Fibroblast of the aortic adventitia (primary cell): Measurements from ENCODE around the gene ATIC. TPM values are rescaled to one million over a fixed set of nuclear protein-coding genes. Genes with fewer than 3 reads are reported as not detected.

Source experiments
- DNase-seq: peaks from one replicate; pipeline ENCODE4 v3.0.0-alpha.2; 2010; ENCODE audit warnings: low read depth
- H3K4me3 ChIP-seq: 2 replicates; pipeline ENCODE4 v1.5.1; 2011; ENCODE audit warnings: low read depth, mild to moderate bottlenecking, control low read depth, low read length, moderate library complexity
- total RNA-seq: library from RNA; depleted of rRNA; stranded (reverse); fragments of >200 nt; gene quantifications from 2 replicates; pipeline ENCODE4 v1.2.3, GENCODE V29; 2012; ENCODE audit warnings: low replicate concordance
- TF ChIP-seq, protein P1 (sequence below): IDR thresholded peaks from 2 replicates; pipeline ENCODE4 v1.5.1; 2011; ENCODE audit warnings: mild to moderate bottlenecking, low read length, control low read depth, inconsistent platforms; ENCODE audit not compliant: insufficient read depth

ATIC gene
- total RNA-seq, result 24.5 and 28.0 TPM in 2 replicates

DNA sequence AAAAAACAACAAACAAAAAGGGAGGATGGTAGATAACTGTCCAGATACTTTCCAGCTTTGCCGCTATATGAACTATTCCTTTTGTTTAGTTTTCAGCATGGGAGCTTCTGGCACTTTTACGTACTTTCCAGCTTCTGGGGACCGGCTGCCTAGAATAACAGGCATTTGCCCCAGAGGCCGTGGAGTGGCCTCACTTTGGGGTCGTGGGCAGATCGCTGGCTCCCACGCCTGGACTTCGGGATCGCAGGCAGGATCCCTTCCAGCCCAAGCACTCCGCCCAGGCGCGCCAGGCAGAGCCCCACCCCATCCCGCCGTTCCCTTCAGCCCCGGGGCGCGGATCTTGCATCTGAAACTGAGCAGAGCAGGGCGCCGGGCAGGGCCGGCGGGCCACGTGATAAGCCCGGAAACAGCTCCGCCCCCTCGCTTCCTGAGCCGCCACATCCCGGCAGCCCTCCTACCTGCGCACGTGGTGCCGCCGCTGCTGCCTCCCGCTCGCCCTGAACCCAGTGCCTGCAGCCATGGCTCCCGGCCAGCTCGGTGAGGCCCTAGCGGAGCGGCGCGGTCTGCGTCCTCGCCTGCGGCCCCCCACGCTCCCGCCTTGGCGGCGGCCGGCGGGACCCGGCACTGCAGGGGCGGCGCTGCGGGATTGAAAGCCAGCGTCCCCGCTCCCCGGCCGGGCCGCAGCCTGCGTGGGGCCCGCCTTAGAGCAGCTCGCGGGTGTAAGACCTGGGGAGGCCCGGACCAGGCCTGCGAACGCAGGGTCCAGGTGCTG is at the start of gene ATIC:
Gene ATIC, plus strand, starts transcription at position 435 of the 772 bp plus-strand sequence. Its CDS starts 84 bp downstream, at position 519.
- H3K4me3 ChIP-seq, result peak within 1 kb of the TSS; percentile 87
- DNase-seq, result peak; percentile 85
- TF ChIP-seq, protein P1, sequence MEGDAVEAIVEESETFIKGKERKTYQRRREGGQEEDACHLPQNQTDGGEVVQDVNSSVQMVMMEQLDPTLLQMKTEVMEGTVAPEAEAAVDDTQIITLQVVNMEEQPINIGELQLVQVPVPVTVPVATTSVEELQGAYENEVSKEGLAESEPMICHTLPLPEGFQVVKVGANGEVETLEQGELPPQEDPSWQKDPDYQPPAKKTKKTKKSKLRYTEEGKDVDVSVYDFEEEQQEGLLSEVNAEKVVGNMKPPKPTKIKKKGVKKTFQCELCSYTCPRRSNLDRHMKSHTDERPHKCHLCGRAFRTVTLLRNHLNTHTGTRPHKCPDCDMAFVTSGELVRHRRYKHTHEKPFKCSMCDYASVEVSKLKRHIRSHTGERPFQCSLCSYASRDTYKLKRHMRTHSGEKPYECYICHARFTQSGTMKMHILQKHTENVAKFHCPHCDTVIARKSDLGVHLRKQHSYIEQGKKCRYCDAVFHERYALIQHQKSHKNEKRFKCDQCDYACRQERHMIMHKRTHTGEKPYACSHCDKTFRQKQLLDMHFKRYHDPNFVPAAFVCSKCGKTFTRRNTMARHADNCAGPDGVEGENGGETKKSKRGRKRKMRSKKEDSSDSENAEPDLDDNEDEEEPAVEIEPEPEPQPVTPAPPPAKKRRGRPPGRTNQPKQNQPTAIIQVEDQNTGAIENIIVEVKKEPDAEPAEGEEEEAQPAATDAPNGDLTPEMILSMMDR, result no peak

DNA sequence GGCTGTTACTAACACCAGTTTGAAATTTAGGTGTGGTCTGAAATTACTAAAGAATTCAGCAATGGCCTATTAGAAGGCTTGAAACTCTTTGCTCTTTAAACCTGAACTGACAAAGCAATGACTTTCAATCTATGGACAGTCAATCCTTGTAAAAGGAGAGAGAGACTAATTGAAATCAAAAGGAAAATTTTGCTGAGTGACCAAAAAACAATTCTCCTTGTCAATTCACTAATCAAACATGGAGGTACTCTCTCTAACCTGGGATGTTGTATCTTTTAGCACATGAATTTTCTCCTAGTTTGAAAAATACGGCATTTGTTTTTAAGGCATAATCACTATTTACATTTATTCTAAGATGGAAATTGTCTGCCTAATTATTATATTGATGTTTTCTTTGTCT is 49.6 kb upstream of the ATIC start:
- DNase-seq, result no peak
- no peak overlapping the region for H3K4me3 ChIP-seq
- TF ChIP-seq, protein P1, result no peak

DNA sequence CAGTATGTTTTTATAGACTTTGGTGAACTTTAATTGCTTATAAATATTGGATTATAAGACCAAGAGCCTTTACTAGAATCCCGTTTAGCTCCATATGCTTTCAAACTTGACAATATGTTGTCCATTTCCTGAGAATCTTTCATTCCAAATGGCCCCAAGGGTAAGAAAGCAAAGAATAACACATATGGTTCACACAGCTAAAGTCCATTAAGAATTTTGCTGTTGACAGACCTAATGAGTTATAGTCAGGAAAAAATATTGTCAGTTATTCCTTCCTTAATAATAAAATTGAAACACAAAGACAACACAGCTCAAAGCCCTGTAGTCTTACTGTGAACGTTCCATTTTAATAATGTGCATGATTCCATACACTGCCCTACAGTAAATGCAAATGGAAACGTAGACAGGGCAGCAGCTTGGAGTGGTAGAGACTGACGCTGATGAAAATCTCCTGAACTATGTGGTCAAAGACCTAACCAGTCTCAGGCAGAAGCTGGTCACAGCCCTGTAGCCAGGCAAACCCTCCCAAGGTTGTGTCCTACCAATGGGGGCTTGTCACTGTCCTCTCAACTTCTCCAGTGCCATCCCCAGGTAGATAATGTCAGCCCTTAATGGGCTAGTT is 49.0 kb upstream of the ATIC start:
- no peak for DNase-seq
- H3K4me3 ChIP-seq, result no peak overlapping the region
- TF ChIP-seq, protein P1, result no peak

DNA sequence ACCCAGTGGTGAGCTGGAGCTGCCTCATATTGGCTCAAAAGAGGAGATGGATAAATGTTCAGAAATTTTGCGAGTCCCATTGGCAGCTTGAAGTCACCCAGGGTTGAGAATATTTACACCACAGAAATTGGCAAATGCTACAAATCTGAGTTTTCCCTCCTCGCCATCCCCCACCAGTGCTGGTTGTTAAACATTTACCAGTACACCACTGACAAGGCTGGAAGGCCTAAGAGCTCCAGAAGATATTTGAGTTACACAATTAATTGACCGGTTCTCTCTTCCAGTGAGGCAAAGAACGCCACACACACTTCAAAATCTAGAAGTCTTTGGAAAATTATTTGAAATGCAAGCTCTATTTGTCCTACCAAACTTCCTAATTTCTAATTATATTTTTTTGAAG is 47.5 kb upstream of the ATIC start:
- TF ChIP-seq, protein P1, result no peak
- no peak overlapping the region for H3K4me3 ChIP-seq
- no peak for DNase-seq

DNA sequence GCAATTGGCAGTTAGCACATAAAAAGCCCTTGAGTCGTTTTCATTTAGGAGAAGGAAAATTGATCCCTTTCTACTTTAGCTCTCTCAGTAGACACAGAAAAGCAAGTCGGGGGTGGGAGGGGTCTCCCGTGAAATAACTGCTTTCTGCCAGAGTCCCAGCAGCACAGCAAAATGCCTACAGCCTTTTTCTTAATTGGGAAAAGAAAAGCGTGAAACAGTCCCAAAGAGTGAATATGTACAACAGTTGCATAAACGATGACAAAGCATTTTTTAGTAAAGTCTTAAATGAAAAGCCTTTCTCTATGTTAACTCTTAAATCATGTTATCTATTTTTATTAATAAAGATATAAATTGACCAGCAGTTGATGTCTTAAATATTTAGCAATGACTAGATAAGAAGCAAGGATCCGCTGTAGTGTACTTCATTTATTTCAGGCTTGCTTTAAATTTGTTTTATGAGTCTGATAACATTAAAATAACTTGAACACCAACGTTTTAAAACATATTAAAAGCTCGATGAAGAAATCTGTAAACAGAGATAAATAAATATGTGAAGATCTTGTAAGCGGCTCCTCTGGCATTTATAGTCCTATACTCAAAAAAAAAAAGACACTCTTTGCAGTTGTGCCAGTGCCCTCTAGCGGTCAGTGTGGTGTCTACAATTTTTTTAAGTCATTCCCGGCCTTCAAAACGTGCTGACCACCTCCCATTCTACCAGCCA is 42.3 kb upstream of the ATIC start:
- peak; percentile 92 for DNase-seq
- TF ChIP-seq, protein P1, result peak; percentile 78
- no peak overlapping the region for H3K4me3 ChIP-seq

DNA sequence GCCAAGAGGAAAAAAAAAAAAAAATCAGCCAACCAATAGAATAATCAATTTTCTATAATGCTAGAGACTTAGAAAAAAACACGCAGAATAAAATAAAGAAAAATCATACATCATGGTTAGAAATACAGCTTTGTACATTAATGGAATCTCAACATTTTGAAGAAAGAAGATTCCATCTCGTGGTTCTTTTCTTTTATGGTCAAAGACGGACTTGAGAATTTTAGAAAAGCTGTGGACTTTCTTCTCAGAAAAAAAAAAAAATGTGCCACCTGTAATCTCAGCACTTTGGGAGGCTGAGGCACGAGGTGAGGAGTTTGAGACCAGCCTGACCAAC is 41.8 kb upstream of the ATIC start:
- DNase-seq, result no peak
- H3K4me3 ChIP-seq, result no peak overlapping the region
- TF ChIP-seq, protein P1, result no peak
